Loucy (cell line): Measurements from ENCODE around the gene HTR5A.

ENCODE experiments used
- H2AFZ ChIP-seq: fragments of 200-600 bp; sonication (generic); 2 replicates; pipeline ENCODE4 v1.6.0; 2016; ENCODE audit warnings: antibody characterized with exemption, mild to moderate bottlenecking, low read length, moderate library complexity
- H3F3A ChIP-seq: fragments of 200-600 bp; 2 replicates; pipeline ENCODE4 v1.6.0; 2016; ENCODE audit warnings: antibody characterized with exemption, low read depth, mild to moderate bottlenecking
- H3K27me3 ChIP-seq: fragments of 200-600 bp; sonication (generic); 2 replicates; pipeline ENCODE4 v1.6.1; 2014; ENCODE audit warnings: low read length, mild to moderate bottlenecking; ENCODE audit not compliant: insufficient read depth, poor library complexity, severe bottlenecking
- H3K36me3 ChIP-seq: fragments of 200-600 bp; sonication (generic); 2 replicates; pipeline ENCODE4 v1.6.1; 2016; ENCODE audit warnings: low read length; ENCODE audit not compliant: insufficient read depth
- H3K4me1 ChIP-seq: fragments of 200-600 bp; sonication (generic); 2 replicates; pipeline ENCODE4 v1.5.1; 2014; ENCODE audit warnings: low read length, mild to moderate bottlenecking; ENCODE audit not compliant: insufficient read depth, poor library complexity, severe bottlenecking
- H3K4me2 ChIP-seq: fragments of 200-600 bp; sonication (generic); 2 replicates; pipeline ENCODE4 v1.6.0; 2014; ENCODE audit warnings: antibody characterized with exemption, low read length, low read depth, mild to moderate bottlenecking; ENCODE audit not compliant: poor library complexity, severe bottlenecking
- H3K4me3 ChIP-seq: fragments of 200-600 bp; sonication (generic); 2 replicates; pipeline ENCODE4 v1.5.1; 2014; ENCODE audit warnings: low read length, mild to moderate bottlenecking, mixed read lengths; ENCODE audit not compliant: poor library complexity, severe bottlenecking
- H3K79me2 ChIP-seq: fragments of 200-600 bp; sonication (generic); 2 replicates; pipeline ENCODE4 v1.6.1; 2014; ENCODE audit warnings: low read length; ENCODE audit not compliant: insufficient read depth
- H3K9ac ChIP-seq: fragments of 200-600 bp; sonication (generic); 2 replicates; pipeline ENCODE4 v1.6.0; 2014; ENCODE audit warnings: mild to moderate bottlenecking, low read depth, low read length, moderate library complexity; ENCODE audit not compliant: poor library complexity, severe bottlenecking
- H3K9me2 ChIP-seq: fragments of 200-600 bp; sonication (generic); replicated peaks from 2 replicates; pipeline ENCODE4 v1.6.1; 2016; ENCODE audit warnings: low read depth, low read length, mixed read lengths
- H3K9me3 ChIP-seq: fragments of 200-600 bp; sonication (generic); 2 replicates; pipeline ENCODE4 v1.6.1; 2014; ENCODE audit warnings: mild to moderate bottlenecking, antibody characterized with exemption, low read length, low read depth; ENCODE audit not compliant: insufficient read depth
- H4K20me1 ChIP-seq: fragments of 200-600 bp; sonication (generic); 2 replicates; pipeline ENCODE4 v1.6.0; 2014; ENCODE audit warnings: antibody characterized with exemption, low read length, mild to moderate bottlenecking; ENCODE audit not compliant: insufficient read depth, poor library complexity, severe bottlenecking
- EZH2phosphoT487 ChIP-seq: fragments of 200-600 bp; IDR thresholded peaks from 2 replicates; pipeline ENCODE4 v1.6.1; 2018; ENCODE audit warnings: antibody characterized with exemption, mild to moderate bottlenecking, moderate library complexity, borderline replicate concordance
- TF ChIP-seq, protein P1 (sequence below): fragments of 200-600 bp; sonication (generic); conservative IDR thresholded peaks from 2 replicates; pipeline ENCODE4 v1.5.1; 2014; ENCODE audit warnings: mild to moderate bottlenecking, antibody characterized with exemption, low read length

Gene HTR5A

DNA sequence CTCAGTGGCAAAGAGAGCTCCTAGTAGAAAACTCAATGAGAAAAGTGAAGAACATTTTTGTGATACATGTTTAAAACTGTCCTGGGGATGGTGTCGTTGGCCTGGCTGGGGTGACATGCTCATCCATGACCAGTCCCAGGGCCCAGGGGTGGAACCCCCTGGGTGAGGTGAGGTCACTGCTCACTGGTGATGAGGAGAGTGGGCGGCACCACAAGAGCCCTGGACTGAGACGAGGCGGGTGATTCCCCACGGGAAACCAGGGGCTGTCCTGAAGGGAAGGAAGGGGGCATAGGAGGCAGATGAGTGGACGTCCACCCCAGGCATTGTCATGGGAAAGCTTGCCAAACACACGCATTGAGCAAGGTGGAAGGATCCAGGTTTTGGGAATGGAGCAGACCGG lies 54.6 kb downstream of the HTR5A start:
- Histone ChIP-seq H3K9me3 (peaks cover 6% of the 10 kb centered on the region; the same call in 1 of the 2 replicates), H3K4me2 (no peak overlapping the region), H3F3A (no peaks in the 10 kb centered on the region), H3K79me2 (no peaks in the 10 kb centered on the region), H3K4me3 (no peak overlapping the region), H3K36me3 (no peaks in the 10 kb centered on the region), H3K4me1 (no peaks in the 10 kb centered on the region), H3K9me2 (no peaks in the 10 kb centered on the region), H3K9ac (no peak overlapping the region), H2AFZ (no peak overlapping the region), H4K20me1 (no peaks in the 10 kb centered on the region), H3K27me3 (no peaks in the 10 kb centered on the region)
- TF ChIP-seq, protein P1, sequence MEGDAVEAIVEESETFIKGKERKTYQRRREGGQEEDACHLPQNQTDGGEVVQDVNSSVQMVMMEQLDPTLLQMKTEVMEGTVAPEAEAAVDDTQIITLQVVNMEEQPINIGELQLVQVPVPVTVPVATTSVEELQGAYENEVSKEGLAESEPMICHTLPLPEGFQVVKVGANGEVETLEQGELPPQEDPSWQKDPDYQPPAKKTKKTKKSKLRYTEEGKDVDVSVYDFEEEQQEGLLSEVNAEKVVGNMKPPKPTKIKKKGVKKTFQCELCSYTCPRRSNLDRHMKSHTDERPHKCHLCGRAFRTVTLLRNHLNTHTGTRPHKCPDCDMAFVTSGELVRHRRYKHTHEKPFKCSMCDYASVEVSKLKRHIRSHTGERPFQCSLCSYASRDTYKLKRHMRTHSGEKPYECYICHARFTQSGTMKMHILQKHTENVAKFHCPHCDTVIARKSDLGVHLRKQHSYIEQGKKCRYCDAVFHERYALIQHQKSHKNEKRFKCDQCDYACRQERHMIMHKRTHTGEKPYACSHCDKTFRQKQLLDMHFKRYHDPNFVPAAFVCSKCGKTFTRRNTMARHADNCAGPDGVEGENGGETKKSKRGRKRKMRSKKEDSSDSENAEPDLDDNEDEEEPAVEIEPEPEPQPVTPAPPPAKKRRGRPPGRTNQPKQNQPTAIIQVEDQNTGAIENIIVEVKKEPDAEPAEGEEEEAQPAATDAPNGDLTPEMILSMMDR = no peak
- TF ChIP-seq EZH2phosphoT487 = no peak

DNA sequence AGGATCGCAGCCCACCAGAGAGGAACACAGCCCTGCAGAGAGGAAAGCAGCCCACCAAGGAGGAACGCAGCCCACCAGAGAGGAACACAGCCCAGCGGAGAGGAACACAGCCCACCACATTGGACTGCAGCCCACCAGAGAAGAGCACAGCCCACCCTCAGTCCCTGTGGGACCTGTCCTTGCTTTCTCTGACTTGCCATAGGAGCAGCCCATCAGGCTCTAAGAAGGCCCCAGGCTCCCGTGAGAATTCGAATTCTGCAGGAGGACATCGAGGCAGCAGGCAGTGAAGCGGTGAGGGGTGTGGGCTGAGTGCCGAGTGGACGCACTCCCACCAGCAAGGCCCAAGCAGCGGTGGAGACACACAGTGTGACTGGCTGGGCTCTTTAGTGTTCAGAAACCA lies 59.1 kb downstream of the HTR5A start:
- Histone ChIP-seq H3K4me3 (no peak overlapping the region), H3F3A (no peaks in the 10 kb centered on the region), H3K79me2 (no peaks in the 10 kb centered on the region), H3K9me2 (no peaks in the 10 kb centered on the region), H3K27me3 (no peaks in the 10 kb centered on the region), H3K4me2 (no peak overlapping the region), H3K9ac (no peak overlapping the region), H3K9me3 (no peaks in the 10 kb centered on the region), H2AFZ (no peak overlapping the region), H3K36me3 (no peaks in the 10 kb centered on the region), H4K20me1 (no peaks in the 10 kb centered on the region), H3K4me1 (no peaks in the 10 kb centered on the region)
- no peak for TF ChIP-seq EZH2phosphoT487
- TF ChIP-seq, protein P1 = no peak

DNA sequence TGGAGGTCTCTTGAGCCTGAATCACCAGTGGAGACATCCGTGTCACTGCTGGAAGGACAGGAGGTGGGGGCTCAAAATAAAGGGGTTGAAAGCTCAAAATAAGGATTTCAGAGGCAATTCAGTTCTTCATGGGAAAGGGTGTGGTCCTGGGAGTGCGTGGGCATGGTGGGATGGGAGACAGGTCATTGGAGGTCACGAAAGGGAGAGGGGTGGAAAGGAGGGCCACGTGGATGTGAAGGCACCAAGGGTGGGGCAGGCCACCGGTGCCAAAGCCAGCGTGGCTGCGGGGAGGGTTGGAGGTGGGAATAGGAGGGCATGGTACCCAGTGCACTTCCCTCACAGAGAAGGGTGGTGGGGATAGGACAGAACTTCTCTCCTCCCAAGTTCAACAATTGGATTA lies 59.7 kb downstream of the HTR5A start:
- no peak overlapping the region for H3K4me2 ChIP-seq
- no peaks in the 10 kb centered on the region for H3K79me2 ChIP-seq
- no peaks in the 10 kb centered on the region for H3K9me3 ChIP-seq
- H3K4me1 ChIP-seq = no peaks in the 10 kb centered on the region
- H3K27me3 ChIP-seq = no peaks in the 10 kb centered on the region
- TF ChIP-seq EZH2phosphoT487 = no peak
- TF ChIP-seq, protein P1 = no peak
- H3K9me2 ChIP-seq = no peaks in the 10 kb centered on the region
- H3F3A ChIP-seq = no peaks in the 10 kb centered on the region
- H3K9ac ChIP-seq = no peak overlapping the region
- no peaks in the 10 kb centered on the region for H4K20me1 ChIP-seq
- no peak overlapping the region for H3K4me3 ChIP-seq
- no peak overlapping the region for H2AFZ ChIP-seq
- H3K36me3 ChIP-seq = no peaks in the 10 kb centered on the region
